Prostate gland (tissue), 2 donors: ENCODE results near the gene OTUD4.

Source experiments
- POLR2AphosphoS5 ChIP-seq: sonication (generic); formaldehyde crosslinking; IDR thresholded peaks from one replicate; pipeline ENCODE4 v1.6.1; 2017; ENCODE audit warnings: antibody characterized with exemption
- TF ChIP-seq, protein P1 (sequence below), 4 experiments: fragments of 200-600 bp in 2 of 4; fragments of 450-650 bp in 2 of 4; sonication (generic) in 2 of 4; IDR thresholded peaks; 1 replicate in 3 of 4; 2 replicates in 1 of 4; pipeline ENCODE4 v1.5.1; 2016 to 2019; ENCODE audit warnings: antibody characterized with exemption in 4 of 4, mild to moderate bottlenecking in 2 of 4, moderate library complexity in 2 of 4

DNA sequence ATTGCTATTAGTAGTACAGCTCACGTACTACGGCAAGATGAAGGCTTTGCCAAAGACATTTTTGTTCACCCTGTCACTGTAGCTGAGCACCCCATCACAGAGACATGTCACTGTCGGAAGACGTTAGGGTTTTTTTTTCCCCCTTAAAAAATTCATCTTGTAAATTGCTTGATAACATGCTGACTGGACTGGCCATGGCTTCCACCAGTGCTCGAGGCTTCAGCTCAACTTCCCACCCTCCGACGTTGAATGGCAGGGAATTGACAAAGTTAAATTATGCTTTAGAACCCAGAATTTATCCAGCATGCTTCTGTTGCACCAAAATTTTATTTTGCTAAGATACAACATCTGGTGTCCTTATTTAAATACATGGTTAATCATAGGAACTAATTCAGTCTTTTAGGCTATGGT, 707 bp upstream of the OTUD4 start:
- TF ChIP-seq, protein P1, sequence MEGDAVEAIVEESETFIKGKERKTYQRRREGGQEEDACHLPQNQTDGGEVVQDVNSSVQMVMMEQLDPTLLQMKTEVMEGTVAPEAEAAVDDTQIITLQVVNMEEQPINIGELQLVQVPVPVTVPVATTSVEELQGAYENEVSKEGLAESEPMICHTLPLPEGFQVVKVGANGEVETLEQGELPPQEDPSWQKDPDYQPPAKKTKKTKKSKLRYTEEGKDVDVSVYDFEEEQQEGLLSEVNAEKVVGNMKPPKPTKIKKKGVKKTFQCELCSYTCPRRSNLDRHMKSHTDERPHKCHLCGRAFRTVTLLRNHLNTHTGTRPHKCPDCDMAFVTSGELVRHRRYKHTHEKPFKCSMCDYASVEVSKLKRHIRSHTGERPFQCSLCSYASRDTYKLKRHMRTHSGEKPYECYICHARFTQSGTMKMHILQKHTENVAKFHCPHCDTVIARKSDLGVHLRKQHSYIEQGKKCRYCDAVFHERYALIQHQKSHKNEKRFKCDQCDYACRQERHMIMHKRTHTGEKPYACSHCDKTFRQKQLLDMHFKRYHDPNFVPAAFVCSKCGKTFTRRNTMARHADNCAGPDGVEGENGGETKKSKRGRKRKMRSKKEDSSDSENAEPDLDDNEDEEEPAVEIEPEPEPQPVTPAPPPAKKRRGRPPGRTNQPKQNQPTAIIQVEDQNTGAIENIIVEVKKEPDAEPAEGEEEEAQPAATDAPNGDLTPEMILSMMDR (IDR thresholded peaks at IDR 0.05), result no peak
- no peak for TF ChIP-seq POLR2AphosphoS5
